Measurements from ENCODE around the gene FCN2.

- TF ChIP-seq POLR2A (IDR thresholded peaks at IDR 0.05; ENCODE audit: low read length): no peak
- no peak for TF ChIP-seq GATA1 (IDR thresholded peaks at IDR 0.05; ENCODE audit: low read depth, low read length)
Measured at GRCh38 chr9:134885001-134885678, 4.5 kb downstream of the FCN2 start.
